ENCODE measurements around the gene SGPP1.
"Not testable (repeated sequence)": the region's sequence is repeated elsewhere in the genome, so short reads cannot be mapped to it uniquely, and the experiment has no call there.

Gene SGPP1

GRCh38 chr14:63673255-63673654 lies 54.6 kb downstream of the SGPP1 start:
- no peak for DNase-seq (ENCODE audit: low spot score)

- no peak for DNase-seq (ENCODE audit: low spot score)
Observed at GRCh38 chr14:63672417-63673180, 55.3 kb downstream of the SGPP1 start.

GRCh38 chr14:63671987-63672386 lies 55.9 kb downstream of the SGPP1 start:
- DNase-seq (ENCODE audit: low spot score) = no peak

- no peak for DNase-seq (ENCODE audit: low spot score)
Observed at GRCh38 chr14:63670692-63671091, 57.2 kb downstream of the SGPP1 start.

- no peak for DNase-seq (ENCODE audit: low spot score)
Observed at GRCh38 chr14:63666335-63666734, 61.5 kb downstream of the SGPP1 start.

- no peak for DNase-seq (ENCODE audit: low spot score)
Observed at GRCh38 chr14:63663428-63664341, 64.2 kb downstream of the SGPP1 start.

GRCh38 chr14:63662776-63663175 lies 65.1 kb downstream of the SGPP1 start:
- no peak for DNase-seq (ENCODE audit: low spot score)

- not testable (repeated sequence) for DNase-seq (ENCODE audit: low spot score)
Observed at GRCh38 chr14:63661881-63662280, 66.0 kb downstream of the SGPP1 start.

- no peak for DNase-seq (ENCODE audit: low spot score)
Observed at GRCh38 chr14:63659726-63660125, 68.1 kb downstream of the SGPP1 start.

GRCh38 chr14:63656194-63656593 lies 71.7 kb downstream of the SGPP1 start:
- no peak for DNase-seq (ENCODE audit: low spot score)

GRCh38 chr14:63654936-63655335 lies 72.9 kb downstream of the SGPP1 start:
- DNase-seq (ENCODE audit: low spot score) = no peak

- DNase-seq (ENCODE audit: low spot score) = no peak
Observed at GRCh38 chr14:63654346-63654745, 73.5 kb downstream of the SGPP1 start.

GRCh38 chr14:63652406-63652805 lies 75.5 kb downstream of the SGPP1 start:
- no peak for DNase-seq (ENCODE audit: low spot score)

- DNase-seq (ENCODE audit: low spot score) = no peak
Observed at GRCh38 chr14:63650256-63650952, 77.5 kb downstream of the SGPP1 start.

GRCh38 chr14:63647696-63648410 lies 80.0 kb downstream of the SGPP1 start:
- no peak for DNase-seq (ENCODE audit: low spot score)

GRCh38 chr14:63644741-63645140 lies 83.1 kb downstream of the SGPP1 start:
- DNase-seq (ENCODE audit: low spot score) = no peak

- no peak for DNase-seq (ENCODE audit: low spot score)
Observed at GRCh38 chr14:63642656-63643382, 85.0 kb downstream of the SGPP1 start.

- peak; percentile 99 for DNase-seq (ENCODE audit: low spot score)
Observed at GRCh38 chr14:63642229-63642611, 85.6 kb downstream of the SGPP1 start.

- DNase-seq (ENCODE audit: low spot score) = peak; percentile 100
Observed at GRCh38 chr14:63641473-63642228, 86.2 kb downstream of the SGPP1 start, which contains the start of gene WDR89. Gene WDR89 (minus strand): TSS chr14:63641871. CDS start chr14:63599942, 41,929 bp downstream.

- DNase-seq (ENCODE audit: low spot score) = no peak
Observed at GRCh38 chr14:63638493-63638892, 89.4 kb downstream of the SGPP1 start.
